GM10847 (cell line): ENCODE data around the gene SYTL3.

ENCODE experiments used
- POLR2A ChIP-seq: IDR thresholded peaks from 2 replicates; pipeline ENCODE4 v1.6.1; 2011; ENCODE audit not compliant: insufficient read length; ENCODE audit errors: extremely low read depth

SYTL3 gene

DNA sequence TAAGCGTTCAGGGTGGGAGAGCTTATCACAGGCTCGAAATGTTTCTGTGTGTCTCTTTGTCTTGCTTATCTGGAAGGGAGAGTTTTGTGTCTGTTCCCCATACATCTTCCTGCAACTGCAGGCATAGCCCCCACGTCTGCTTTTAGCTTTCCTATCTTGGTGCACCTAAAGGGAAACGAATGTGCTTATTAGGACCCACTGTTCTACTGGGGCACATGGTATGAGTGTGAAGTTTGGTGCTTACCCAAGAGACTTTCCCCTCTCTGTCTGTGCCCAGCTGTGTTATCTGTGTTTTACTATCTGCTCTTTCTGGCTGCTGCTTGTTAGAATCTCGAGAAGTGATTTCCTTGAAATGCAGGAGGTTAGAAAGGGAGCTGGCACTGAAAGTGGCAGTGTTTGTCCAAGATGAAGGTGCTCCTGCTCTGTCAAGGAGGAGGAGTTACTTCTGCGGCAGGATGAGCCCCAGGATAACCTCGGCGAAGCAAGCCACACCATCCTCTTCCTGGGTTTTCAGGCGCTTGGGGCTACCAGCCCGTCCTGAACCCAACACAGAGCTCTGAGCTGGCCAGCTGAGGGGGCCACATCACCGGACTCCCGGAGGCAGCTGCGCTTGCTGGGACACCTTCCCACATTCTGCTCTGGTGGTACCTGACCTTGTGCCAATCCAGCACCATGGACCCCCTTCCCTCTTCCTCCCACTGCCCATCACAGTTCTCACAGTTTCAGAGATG lies 28.7 kb upstream of the SYTL3 start:
- TF ChIP-seq POLR2A, result no peak

DNA sequence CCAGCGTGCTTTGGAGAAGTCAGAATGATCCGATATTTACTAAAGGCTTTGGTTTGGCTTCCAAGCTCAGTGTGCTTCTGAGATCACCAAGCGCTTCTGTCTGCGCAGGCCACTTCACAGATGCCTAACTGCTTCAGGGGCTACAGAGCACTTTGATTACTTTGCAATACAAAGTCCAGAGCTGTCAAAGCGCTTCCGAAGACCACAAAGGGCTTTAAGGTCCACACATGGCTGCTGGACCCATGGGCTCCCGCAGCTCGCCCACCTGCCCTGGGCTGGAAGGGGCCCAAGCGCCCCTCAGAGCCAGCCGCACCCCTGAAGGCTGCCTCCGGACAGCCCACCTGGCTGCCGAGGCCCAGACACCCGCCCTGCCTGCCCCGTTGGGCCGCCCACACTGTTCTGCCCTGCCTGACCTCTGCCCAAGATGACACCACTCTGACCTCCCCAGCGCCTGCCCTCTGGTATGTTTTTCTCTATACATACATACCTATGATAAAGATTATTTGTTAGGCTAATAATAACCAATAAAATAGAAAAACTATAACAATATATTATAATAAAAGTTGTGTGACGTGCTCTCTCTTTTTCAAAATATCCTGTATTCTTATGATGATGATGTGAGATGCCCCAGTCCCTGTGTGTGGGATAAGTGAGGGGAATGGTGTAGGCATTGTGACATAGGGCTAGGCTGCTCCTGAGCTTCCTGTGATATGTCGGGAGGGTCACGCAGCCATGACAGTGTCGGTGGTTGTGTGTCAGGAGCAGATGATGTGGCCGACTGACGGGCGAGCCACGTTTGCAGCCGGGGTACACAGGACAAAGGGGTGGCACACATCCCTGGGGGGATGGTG lies 27.9 kb upstream of the SYTL3 start:
- TF ChIP-seq POLR2A, result no peak

DNA sequence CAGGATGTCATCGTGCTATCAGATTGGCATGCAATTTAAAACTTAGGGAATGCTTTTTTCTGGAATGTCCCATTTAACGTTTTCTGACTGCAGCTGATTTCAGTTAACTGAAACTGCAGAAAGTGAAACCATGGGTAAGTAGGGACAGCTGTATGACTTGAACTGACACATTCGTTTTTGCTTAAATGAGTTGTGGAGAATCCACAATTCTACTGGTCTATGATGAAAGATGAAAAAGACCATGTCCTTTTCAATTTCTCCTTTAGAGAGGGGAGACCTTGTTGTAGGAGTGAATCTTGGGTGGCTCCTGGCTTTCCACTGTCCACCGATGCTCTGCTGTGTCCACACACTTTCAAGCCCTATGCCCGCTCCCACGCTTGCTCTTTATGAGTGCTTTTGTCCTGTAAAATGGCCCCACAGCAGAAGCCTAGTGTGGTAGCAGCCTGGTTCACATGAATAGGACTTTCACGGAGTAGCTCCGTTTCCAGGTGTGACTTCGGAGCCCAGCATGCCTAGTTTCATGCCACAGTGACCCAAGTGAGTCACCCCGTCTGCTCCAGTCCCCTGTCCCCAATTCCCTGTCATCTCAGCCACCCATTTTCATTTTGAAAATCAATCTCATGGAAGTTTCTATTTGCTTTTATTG lies 27.2 kb upstream of the SYTL3 start:
- TF ChIP-seq POLR2A, result no peak

DNA sequence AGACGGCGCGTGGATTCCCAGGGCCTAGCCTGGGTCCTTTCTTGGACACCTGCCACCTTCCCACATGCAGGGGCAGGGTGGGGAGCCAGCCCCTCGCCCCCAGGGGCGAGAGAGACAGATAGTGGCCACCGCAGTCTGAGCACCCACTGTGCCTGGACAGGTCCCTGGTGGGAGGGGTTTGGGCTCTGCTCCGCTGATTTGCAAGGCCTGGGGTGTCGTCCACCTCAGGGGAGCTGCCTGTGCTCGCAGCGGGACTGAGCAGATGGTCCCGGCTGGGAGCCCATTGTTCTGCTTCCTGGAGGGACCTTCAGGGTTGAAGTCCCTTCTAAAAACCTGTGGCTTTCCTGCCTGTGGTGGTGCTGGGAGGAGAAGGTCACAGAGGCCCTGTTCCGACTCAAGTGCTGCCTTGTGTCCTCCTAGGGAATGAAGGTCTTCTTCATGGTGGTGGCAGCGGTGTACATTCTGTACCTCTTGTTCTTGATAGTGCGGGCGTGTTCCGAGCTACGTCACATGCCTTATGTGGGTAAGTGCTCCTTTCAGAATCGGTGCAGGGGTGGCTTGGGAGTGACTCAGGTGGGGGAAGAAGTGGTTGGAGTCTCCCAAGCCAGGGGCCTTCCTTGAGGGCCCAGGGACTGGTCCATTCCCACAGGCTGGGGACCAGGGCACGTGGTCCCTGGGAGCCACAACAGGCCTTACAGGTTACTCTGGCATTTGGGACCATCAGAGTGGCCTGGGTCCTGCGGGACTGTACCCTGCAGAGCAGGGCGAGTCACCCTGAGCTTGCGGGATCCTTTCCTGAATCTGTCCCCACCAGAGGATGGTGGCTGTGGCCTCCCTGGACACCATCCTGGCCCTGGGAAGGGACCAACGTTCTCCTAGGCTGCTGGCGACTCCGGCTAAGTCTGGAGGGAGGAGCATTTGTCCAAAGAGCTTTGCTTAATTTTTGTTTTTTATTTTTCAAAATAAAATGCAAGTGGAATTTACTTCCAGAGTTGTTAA lies 24.9 kb upstream of the SYTL3 start:
- TF ChIP-seq POLR2A, result no peak

DNA sequence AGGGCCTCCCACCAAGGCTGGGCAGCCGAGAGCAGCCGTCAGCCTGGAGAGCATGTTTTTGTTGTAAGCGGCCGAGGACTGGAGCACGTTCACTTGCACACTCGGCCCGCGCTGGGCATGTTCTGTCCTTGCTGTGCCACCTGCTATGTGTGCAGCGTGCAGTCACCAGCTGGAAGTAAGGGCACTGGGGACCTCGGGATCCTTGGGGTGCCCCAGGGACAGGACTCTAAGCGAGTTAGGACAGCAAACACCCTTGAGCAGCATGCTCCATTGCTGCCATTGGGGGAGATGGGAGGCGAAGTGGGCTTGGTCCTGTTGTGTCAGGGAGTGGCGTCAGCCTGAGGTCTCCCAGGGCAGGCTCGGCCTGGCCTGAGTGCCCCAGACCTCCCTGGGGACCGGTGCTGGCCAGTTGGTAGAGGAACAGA lies 24.0 kb upstream of the SYTL3 start:
- TF ChIP-seq POLR2A, result no peak

DNA sequence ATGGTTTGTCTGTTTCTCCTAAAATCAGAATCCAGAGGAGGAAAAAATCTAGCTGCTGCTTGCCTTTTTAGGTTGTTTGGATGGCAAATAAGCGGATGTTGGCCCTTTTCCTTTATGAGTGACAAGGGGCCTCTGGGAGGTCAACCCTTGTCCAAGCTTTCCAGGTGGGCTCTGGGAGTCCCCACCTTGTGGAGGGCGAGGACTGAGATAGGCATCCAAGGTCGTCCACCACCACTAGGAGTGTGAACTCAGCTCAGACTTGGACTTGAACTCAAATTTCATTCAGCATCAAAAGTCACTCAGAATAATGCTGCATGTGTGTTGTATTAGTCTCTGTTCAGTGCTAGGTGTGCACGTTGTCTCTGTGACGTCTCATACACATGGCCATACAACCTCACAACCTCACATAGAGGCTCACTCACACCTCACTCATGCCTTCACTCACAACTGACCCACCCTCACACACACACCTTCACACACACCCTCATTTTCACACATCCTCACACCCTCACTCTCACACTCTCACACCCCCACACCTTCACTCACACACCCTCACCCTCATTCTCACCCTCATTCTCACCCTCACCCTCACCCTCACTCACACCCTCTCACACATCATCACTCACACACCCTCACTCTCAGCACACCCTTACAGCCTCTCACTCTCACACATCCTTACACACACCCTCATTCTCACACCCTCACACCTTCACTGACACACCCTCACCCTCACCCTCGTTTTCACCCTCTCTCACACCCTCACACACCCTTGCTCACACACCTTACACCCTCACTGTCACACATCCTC lies 23.3 kb upstream of the SYTL3 start:
- no peak for TF ChIP-seq POLR2A

DNA sequence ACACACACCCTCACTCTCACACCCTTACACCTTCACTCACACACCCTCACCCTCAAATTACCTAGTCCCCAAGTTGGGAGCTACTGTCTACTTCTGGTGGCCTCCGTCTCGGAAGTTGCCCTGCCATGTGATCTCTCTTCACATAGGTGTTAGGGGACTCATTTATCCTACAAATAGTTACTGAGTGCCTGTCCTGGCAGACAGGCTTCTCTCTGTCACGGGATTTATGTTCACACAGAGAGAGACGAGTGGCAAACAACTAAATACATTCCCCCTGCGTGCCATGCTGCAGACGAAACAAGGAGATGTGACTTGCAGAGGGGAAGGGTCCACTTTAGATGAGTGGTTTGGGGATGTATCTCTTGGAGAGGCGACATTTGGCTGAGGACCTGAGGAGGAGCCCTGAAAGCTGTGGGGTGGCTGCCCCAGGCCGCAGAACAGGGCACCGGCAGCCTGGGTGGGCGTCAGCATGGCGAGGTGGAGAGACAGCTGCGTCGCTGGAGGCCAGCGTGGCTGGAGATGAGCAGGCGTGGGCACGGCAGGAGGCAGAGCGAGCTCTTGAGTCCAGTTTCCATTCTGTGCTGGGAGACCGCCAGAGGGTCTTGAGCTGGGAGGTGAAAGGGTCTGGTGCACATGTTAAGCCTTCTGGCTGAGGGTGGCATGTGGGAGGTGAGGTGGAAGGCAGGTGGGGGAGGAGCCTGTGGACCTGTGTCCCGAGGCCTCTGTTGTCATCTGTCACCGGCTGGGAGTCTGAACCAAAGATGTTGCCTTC lies 22.5 kb upstream of the SYTL3 start:
- TF ChIP-seq POLR2A, result no peak

DNA sequence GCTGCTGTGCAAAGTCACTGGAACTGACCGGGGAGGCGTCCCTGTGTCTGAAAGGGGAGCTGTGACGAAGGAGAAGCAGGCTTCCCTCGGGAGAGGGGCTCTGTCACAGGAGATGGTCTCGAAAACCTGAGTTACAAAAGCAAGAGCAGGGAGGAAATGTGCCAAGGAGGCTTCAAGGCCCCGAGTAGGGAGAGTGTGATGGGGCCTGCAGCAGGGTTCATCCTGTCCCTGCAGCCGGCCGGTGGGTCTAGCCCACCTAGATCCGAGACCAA lies 22.0 kb upstream of the SYTL3 start:
- no peak for TF ChIP-seq POLR2A

DNA sequence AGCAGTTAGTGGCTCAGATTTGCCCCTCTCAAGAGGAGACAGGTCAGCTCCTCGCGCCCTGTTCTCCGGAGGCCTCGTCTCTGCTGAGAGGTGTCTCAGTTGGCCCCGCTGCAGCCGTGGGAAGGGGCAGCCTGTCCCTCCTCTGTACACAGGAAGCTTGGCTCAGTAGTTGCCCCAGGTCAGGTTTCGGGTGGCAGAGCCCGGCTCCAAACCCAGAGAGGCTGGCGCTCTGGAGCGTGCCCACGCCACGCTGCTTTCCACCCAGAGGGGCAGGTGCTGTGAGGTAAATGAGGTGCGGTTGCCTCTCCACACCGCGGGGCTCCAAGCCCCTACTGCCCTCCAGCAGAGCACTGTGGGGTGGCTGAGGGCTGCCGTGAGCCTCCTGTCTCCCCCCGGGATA lies 21.3 kb upstream of the SYTL3 start:
- no peak for TF ChIP-seq POLR2A

DNA sequence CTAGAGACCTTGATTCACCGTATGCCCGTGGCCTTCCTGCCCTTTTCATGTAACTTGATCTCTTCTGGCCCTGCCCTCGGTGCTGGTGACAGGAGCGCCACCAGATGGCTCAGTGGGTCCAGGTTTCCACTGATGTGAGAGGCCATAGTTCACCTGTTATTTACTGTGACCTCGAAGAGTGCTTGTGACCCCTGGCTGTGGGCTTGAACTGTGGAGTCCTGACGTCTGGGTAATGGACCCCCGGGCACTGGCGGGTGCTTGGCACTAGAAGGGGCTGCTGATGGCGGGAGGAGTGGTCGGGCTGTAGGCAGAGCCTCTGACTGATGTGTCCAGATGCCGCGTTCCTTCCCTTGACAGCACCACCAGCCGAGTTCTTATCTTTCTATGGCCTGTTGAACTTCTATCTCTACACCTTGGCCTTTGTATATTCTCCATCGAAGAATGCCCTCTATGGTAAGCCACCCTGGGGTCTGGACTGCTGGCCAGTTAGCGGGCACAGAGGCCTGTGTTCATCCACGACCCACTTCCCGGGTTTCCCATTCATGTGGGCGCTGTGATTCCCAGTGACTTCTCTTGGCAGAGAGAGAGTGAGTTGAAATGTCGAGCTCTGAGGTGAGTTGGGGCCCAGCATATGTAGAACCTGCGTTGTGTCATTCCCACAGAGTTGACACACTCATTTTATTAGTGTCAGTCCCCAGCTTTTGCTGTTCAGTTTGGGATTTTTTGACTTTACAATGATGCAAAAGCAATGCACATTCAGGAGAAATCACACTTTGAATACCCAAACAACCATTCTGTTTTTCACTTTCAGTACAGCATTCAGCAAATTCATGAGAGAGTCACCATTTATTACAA lies 20.3 kb upstream of the SYTL3 start:
- TF ChIP-seq POLR2A, result no peak

DNA sequence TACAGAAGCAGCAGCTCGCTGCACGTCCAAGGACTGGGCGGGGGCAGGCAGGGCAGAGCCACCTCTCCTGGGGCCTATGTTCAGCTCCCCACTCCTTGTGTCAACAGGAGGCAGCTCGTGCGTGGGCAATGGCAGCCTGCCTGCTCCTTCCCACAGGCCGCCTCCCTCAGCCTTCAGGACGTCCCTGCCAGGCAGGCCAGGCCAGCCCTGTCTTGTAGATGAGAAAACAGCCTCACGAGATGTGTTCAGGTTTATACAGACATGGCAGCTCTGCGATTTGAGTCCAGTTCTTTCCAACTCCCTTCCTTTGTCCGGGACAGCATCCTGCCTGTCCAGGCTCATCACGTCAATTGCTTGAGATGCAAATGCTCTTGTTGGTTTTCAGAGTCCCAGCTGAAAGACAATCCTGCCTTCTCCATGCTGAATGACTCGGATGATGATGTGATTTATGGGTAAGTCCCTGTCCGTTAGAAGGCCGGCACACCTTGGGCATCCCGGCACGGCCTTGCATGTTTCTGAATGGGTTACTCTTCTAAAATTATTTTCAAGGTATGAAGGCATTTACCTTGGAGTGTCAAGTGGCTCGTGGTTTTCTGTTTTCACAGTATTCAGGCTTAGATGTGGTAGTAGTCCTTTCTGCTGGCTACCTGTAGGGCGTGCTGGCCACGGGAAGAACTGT lies 18.8 kb upstream of the SYTL3 start:
- no peak for TF ChIP-seq POLR2A
